ENCODE results near the gene RLN3. TPM values are rescaled to one million over a fixed set of nuclear protein-coding genes. Genes with fewer than 3 reads are reported as not detected.

RLN3 gene
- total RNA-seq, 1 donor from 2014 or later, result not detected

GRCh38 chr19:14054721-14055120 lies 26.8 kb downstream of the RLN3 start:
- DNase-seq, result no peak

GRCh38 chr19:14055396-14055795 lies 27.4 kb downstream of the RLN3 start:
- no peak for DNase-seq

GRCh38 chr19:14056069-14056666 lies 28.2 kb downstream of the RLN3 start:
- no peak for DNase-seq

- DNase-seq, result no peak
These were observed 28.9 kb downstream of the RLN3 start for GRCh38 chr19:14056741-14057356.

- DNase-seq, result no peak
These were observed 30.5 kb downstream of the RLN3 start for GRCh38 chr19:14058182-14059092.

- DNase-seq, result no peak
These were observed 31.1 kb downstream of the RLN3 start for GRCh38 chr19:14059093-14059480.

GRCh38 chr19:14059652-14060155 lies 31.8 kb downstream of the RLN3 start:
- no peak for DNase-seq

- no peak for DNase-seq
These were observed 33.3 kb downstream of the RLN3 start for GRCh38 chr19:14061081-14061749.

- DNase-seq, result no peak
These were observed 34.0 kb downstream of the RLN3 start, which contains the start of gene PALM3 for GRCh38 chr19:14061751-14062557. PALM3 (minus strand) TSS chr19:14062076; CDS start chr19:14061980, 96 bp downstream.

- DNase-seq, result no peak
These were observed 34.6 kb downstream of the RLN3 start for GRCh38 chr19:14062558-14062855.

- no peak for DNase-seq
These were observed 35.2 kb downstream of the RLN3 start for GRCh38 chr19:14063105-14063504.

GRCh38 chr19:14066134-14066533 lies 38.2 kb downstream of the RLN3 start:
- no peak for DNase-seq

GRCh38 chr19:14070268-14071050 lies 42.5 kb downstream of the RLN3 start:
- DNase-seq, result no peak

GRCh38 chr19:14072535-14073260 lies 44.8 kb downstream of the RLN3 start, which contains the start of gene MISP3:
MISP3 (plus strand) TSS chr19:14072786; CDS start chr19:14073310, 524 bp downstream.
- no peak for DNase-seq

GRCh38 chr19:14073261-14073924 lies 45.4 kb downstream of the RLN3 start:
- peak; percentile 63 for DNase-seq

- DNase-seq, result no peak
These were observed 46.2 kb downstream of the RLN3 start for GRCh38 chr19:14073925-14074838.

- no peak for DNase-seq
These were observed 50.5 kb downstream of the RLN3 start for GRCh38 chr19:14078411-14078810.
